Globus pallidus (tissue), 1 donor: Measurements from ENCODE around the gene TIGIT.
A peak's percentile ranks its signal among the peaks of the same experiment; 100 is the strongest.
"Not testable (repeated sequence)": the region's sequence is repeated elsewhere in the genome, so short reads cannot be mapped to it uniquely, and the experiment has no call there.

Experiments used
- DNase-seq: peaks from one replicate; pipeline ENCODE4 v3.0.0-alpha.2; 2015; ENCODE audit warnings: low spot score

Gene TIGIT

GRCh38 chr3:114293838-114294535 is at the start of gene TIGIT:
TIGIT (plus strand) TSS chr3:114294028; CDS start chr3:114294062, 34 bp downstream.
- DNase-seq: no peak

GRCh38 chr3:114252954-114253353 is 40.9 kb upstream of the TIGIT start:
- no peak for DNase-seq

- DNase-seq: no peak
Observed at GRCh38 chr3:114253505-114253904, 40.3 kb upstream of the TIGIT start.

GRCh38 chr3:114259566-114259965 is 34.3 kb upstream of the TIGIT start:
- no peak for DNase-seq

GRCh38 chr3:114260152-114260551 is 33.7 kb upstream of the TIGIT start:
- no peak for DNase-seq

- DNase-seq: no peak
Observed at GRCh38 chr3:114270019-114270418, 23.8 kb upstream of the TIGIT start.

- DNase-seq: no peak
Observed at GRCh38 chr3:114272271-114272670, 21.6 kb upstream of the TIGIT start.

- no peak for DNase-seq
Observed at GRCh38 chr3:114274929-114275328, 18.9 kb upstream of the TIGIT start.

- not testable (repeated sequence) for DNase-seq
Observed at GRCh38 chr3:114276856-114277255, 17.0 kb upstream of the TIGIT start.

GRCh38 chr3:114284644-114285043 is 9.2 kb upstream of the TIGIT start:
- no peak for DNase-seq

GRCh38 chr3:114285648-114286230 is 8.1 kb upstream of the TIGIT start:
- no peak for DNase-seq

GRCh38 chr3:114286266-114286665 is 7.6 kb upstream of the TIGIT start:
- no peak for DNase-seq

- DNase-seq: peak; percentile 27
Observed at GRCh38 chr3:114290911-114291901, 2.6 kb upstream of the TIGIT start.

- DNase-seq: no peak
Observed at GRCh38 chr3:114294940-114295480, 1.2 kb downstream of the TIGIT start.

GRCh38 chr3:114295946-114296345 is 2.1 kb downstream of the TIGIT start:
- DNase-seq: no peak

- no peak for DNase-seq
Observed at GRCh38 chr3:114299421-114299820, 5.6 kb downstream of the TIGIT start.

GRCh38 chr3:114299941-114300624 is 6.3 kb downstream of the TIGIT start:
- DNase-seq: no peak

GRCh38 chr3:114307222-114307830 is 13.5 kb downstream of the TIGIT start:
- DNase-seq: no peak

- DNase-seq: no peak
Observed at GRCh38 chr3:114307832-114308231, 14.0 kb downstream of the TIGIT start.

- no peak for DNase-seq
Observed at GRCh38 chr3:114308377-114308776, 14.5 kb downstream of the TIGIT start.

GRCh38 chr3:114308830-114309229 is 15.0 kb downstream of the TIGIT start:
- no peak for DNase-seq
